Smooth muscle cell (in vitro differentiated cells): ENCODE results near the gene PKP1. TPM values are rescaled to one million over a fixed set of nuclear protein-coding genes. Genes with fewer than 3 reads are reported as not detected.

ENCODE experiments used
- DNase-seq: peaks from one replicate; lab custom pipeline; 2025; ENCODE audit not compliant: unreplicated experiment; lab: John Stamatoyannopoulos, UW
- H2AFZ ChIP-seq: fragments of 200-600 bp; sonication (generic); 2 replicates; pipeline ENCODE4 v1.6.0; 2016; ENCODE audit warnings: antibody characterized with exemption, low read depth, mild to moderate bottlenecking
- H3F3A ChIP-seq: fragments of 200-600 bp; sonication (generic); 2 replicates; pipeline ENCODE4 v1.6.0; 2017; ENCODE audit warnings: antibody characterized with exemption, low read depth
- H3K27ac ChIP-seq: fragments of 200-600 bp; sonication (generic); 2 replicates; pipeline ENCODE4 v1.5.1; 2016; ENCODE audit warnings: low read depth, mild to moderate bottlenecking
- H3K27me3 ChIP-seq: fragments of 200-600 bp; sonication (generic); 2 replicates; pipeline ENCODE4 v1.6.1; 2016; ENCODE audit warnings: low read depth, mild to moderate bottlenecking
- H3K36me3 ChIP-seq: fragments of 200-600 bp; sonication (generic); 2 replicates; pipeline ENCODE4 v1.5.1; 2016; ENCODE audit warnings: low read depth
- H3K4me1 ChIP-seq: fragments of 200-600 bp; sonication (generic); 2 replicates; pipeline ENCODE4 v1.5.1; 2016; ENCODE audit warnings: low read depth
- H3K4me2 ChIP-seq: fragments of 200-600 bp; sonication (generic); 2 replicates; pipeline ENCODE4 v1.6.0; 2016; ENCODE audit warnings: mild to moderate bottlenecking
- H3K4me3 ChIP-seq: fragments of 200-600 bp; sonication (generic); 2 replicates; pipeline ENCODE4 v1.5.1; 2016; ENCODE audit warnings: mild to moderate bottlenecking
- H3K79me2 ChIP-seq: fragments of 200-600 bp; sonication (generic); 2 replicates; pipeline ENCODE4 v1.6.0; 2016; ENCODE audit warnings: low read depth, mild to moderate bottlenecking
- H3K9ac ChIP-seq: fragments of 200-600 bp; sonication (generic); 2 replicates; pipeline ENCODE4 v1.6.0; 2016; ENCODE audit warnings: low read depth
- H3K9me3 ChIP-seq: fragments of 200-600 bp; sonication (generic); replicated peaks from 2 replicates; pipeline ENCODE4 v1.5.1; 2016; ENCODE audit warnings: low read depth
- H4K20me1 ChIP-seq: fragments of 200-600 bp; sonication (generic); 2 replicates; pipeline ENCODE4 v1.6.0; 2016; ENCODE audit warnings: low read depth
- WGBS: methylation state at CpG from one replicate; pipeline ENCODE4 v1.1.7; 2016; ENCODE audit warnings: low lambda C conversion rate; 5-methylcytosine and 5-hydroxymethylcytosine counted together
- polyA plus RNA-seq: library from polyadenylated mRNA; unstranded; fragments of >200 nt; fragmentation: Nextera tagmentation; extraction: Ambion mirVana; gene quantifications from 2 replicates; pipeline ENCODE4 v1.2.1, GENCODE V29; 2016
- total RNA-seq: library from RNA; depleted of rRNA; stranded (reverse); fragments of >200 nt; gene quantifications from 2 replicates; pipeline ENCODE4 v1.2.3, GENCODE V29; 2014
- TF ChIP-seq, protein P1 (sequence below): fragments of 200-600 bp; sonication (generic); IDR thresholded peaks from 2 replicates; pipeline ENCODE4 v1.5.1; 2017; ENCODE audit warnings: borderline replicate concordance, mild to moderate bottlenecking, antibody characterized with exemption; ENCODE audit not compliant: insufficient read depth, poor library complexity, severe bottlenecking

PKP1 gene
- total and polyA plus RNA-seq, 2 experiments from 2014 or later: 26.9 to 52.5 TPM

DNA sequence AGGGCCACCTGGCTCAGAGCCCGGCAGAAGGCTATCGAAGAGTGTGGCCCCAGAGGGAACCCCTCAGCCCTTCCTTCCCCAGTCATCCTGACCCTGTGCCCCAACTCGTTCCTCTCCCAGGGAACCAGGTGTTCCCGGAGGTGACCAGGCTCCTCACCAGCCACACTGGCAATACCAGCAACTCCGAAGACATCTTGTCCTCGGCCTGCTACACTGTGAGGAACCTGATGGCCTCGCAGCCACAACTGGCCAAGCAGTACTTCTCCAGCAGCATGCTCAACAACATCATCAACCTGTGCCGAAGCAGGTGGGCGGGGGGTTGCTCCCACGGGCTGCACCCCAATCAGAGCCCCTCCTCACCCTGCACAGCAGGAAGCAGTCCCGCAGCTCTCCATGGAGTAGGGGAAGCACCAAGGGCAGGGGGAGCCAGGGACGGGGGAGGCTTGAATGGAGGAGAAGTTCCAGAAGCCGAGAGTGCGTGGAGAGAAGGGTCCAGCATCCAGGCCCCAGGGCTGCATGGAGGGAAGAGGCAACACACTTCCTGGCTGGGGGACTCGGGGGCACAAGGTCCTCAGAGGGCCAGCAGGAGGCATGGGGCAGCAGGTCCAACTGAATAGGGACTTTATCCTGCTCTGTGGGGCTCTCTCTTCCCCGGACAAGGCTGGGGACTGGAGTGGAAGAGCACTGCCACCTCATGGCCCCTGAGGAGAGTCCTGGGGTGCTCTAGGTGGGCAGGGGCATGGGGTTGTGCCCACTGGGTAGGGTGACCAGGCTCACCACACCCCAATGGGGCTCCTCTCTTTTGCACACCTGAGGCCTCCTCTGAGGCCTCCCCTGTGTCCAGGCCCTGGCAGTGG is 41.7 kb downstream of the PKP1 start:
- WGBS: 81% methylated on average over 16 of the region's 16 CpGs
- Histone ChIP-seq H3K27me3 (no peaks in the 10 kb centered on the region), H3K9ac (no peak overlapping the region), H3K4me3 (no peak overlapping the region), H3K4me1 (no peaks in the 10 kb centered on the region), H4K20me1 (no peaks in the 10 kb centered on the region), H3K36me3 (no peaks in the 10 kb centered on the region), H3K27ac (no peak overlapping the region), H3F3A (peaks cover 8% of the 10 kb centered on the region), H3K9me3 (no peaks in the 10 kb centered on the region), H2AFZ (no peak overlapping the region), H3K79me2 (no peaks in the 10 kb centered on the region), H3K4me2 (no peak overlapping the region)
- no peak for DNase-seq
- TF ChIP-seq, protein P1, sequence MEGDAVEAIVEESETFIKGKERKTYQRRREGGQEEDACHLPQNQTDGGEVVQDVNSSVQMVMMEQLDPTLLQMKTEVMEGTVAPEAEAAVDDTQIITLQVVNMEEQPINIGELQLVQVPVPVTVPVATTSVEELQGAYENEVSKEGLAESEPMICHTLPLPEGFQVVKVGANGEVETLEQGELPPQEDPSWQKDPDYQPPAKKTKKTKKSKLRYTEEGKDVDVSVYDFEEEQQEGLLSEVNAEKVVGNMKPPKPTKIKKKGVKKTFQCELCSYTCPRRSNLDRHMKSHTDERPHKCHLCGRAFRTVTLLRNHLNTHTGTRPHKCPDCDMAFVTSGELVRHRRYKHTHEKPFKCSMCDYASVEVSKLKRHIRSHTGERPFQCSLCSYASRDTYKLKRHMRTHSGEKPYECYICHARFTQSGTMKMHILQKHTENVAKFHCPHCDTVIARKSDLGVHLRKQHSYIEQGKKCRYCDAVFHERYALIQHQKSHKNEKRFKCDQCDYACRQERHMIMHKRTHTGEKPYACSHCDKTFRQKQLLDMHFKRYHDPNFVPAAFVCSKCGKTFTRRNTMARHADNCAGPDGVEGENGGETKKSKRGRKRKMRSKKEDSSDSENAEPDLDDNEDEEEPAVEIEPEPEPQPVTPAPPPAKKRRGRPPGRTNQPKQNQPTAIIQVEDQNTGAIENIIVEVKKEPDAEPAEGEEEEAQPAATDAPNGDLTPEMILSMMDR: no peak

DNA sequence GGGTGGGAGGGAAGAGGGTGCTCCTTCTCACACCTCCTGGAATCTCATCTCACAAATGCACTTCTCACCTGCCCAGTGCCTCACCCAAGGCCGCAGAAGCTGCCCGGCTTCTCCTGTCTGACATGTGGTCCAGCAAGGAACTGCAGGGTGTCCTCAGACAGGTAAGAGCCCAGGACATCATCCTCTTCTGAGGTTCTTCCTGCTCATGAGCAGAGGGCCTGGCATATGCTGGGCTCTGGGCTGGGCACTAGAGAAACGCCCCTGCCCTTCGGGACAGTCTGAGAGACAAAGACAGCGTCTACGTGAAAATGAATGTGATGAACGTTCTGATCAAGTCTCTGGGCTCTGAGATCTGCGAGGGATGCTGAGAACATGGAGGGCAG is 42.4 kb downstream of the PKP1 start:
- Histone ChIP-seq H3K36me3 (no peaks in the 10 kb centered on the region), H3F3A (peaks cover 8% of the 10 kb centered on the region), H3K27me3 (no peaks in the 10 kb centered on the region), H2AFZ (no peak overlapping the region), H4K20me1 (no peaks in the 10 kb centered on the region), H3K4me2 (no peak overlapping the region), H3K4me1 (no peaks in the 10 kb centered on the region), H3K9me3 (no peaks in the 10 kb centered on the region), H3K27ac (no peak overlapping the region), H3K9ac (no peak overlapping the region), H3K79me2 (no peaks in the 10 kb centered on the region), H3K4me3 (no peak overlapping the region)
- 95% methylated on average over 8 of the region's 8 CpGs for WGBS
- TF ChIP-seq, protein P1: no peak
- no peak for DNase-seq

DNA sequence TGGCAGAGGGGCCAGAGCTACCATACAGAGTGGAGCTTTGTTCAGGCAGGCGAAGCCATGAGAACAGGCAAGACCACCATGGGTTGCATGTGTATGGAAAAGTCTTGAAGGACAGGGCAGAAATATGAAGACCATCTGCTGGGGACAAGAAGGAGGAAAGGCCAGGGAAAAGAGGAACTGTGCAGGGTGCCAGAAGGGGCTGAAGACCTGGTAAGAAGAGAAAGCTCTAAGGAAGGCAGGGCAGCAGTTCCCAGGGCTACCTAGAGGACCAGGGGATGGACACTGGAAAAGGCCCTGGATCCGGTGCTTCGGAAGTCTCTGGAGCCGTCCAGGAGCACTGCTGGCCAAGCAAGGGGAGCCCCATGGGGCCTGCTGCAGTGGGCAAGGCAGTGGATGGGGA is 43.4 kb downstream of the PKP1 start:
- no peak for DNase-seq
- Histone ChIP-seq H3K9ac (no peak overlapping the region), H3K9me3 (no peaks in the 10 kb centered on the region), H2AFZ (no peak overlapping the region), H3K4me1 (no peaks in the 10 kb centered on the region), H3K27me3 (no peaks in the 10 kb centered on the region), H3K27ac (no peak overlapping the region), H3K4me3 (no peak overlapping the region), H3K4me2 (no peak overlapping the region), H4K20me1 (no peaks in the 10 kb centered on the region), H3K79me2 (no peaks in the 10 kb centered on the region), H3F3A (peaks cover 8% of the 10 kb centered on the region), H3K36me3 (no peaks in the 10 kb centered on the region)
- TF ChIP-seq, protein P1: no peak
- WGBS: 94% methylated on average over 4 of the region's 4 CpGs
